CD4-positive, alpha-beta T cell treated with Interleukin-2 at 100 ng/mL for 4 hours (primary cell): ENCODE data around the gene NREP.

Experiments
- DNase-seq: peaks from one replicate; pipeline ENCODE4 v3.0.0-alpha.2; 2020; ENCODE audit warnings: low spot score

The NREP gene

GRCh38 chr5:111695991-111696390 lies 61.0 kb downstream of the NREP start:
- DNase-seq = no peak

- DNase-seq = no peak
Observed at GRCh38 chr5:111694133-111694532, 62.9 kb downstream of the NREP start.

- no peak for DNase-seq
Observed at GRCh38 chr5:111691914-111692313, 65.1 kb downstream of the NREP start.

GRCh38 chr5:111691508-111691907 lies 65.5 kb downstream of the NREP start:
- no peak for DNase-seq

- DNase-seq = no peak
Observed at GRCh38 chr5:111689357-111689935, 67.5 kb downstream of the NREP start.

- no peak for DNase-seq
Observed at GRCh38 chr5:111685969-111686368, 71.0 kb downstream of the NREP start.

- DNase-seq = no peak
Observed at GRCh38 chr5:111682641-111683040, 74.4 kb downstream of the NREP start.

- DNase-seq = no peak
Observed at GRCh38 chr5:111682121-111682520, 74.9 kb downstream of the NREP start.

- DNase-seq = no peak
Observed at GRCh38 chr5:111681414-111682120, 75.4 kb downstream of the NREP start.

- DNase-seq = no peak
Observed at GRCh38 chr5:111680737-111681413, 76.1 kb downstream of the NREP start.

GRCh38 chr5:111679611-111680010 lies 77.4 kb downstream of the NREP start:
- no peak for DNase-seq
